22Rv1 (cell line): ENCODE results near the gene LETM1.

Experiments used
- ZFX ChIP-seq: fragments of 450-650 bp; IDR thresholded peaks from 2 replicates; pipeline ENCODE4 v1.6.1; 2017; ENCODE audit warnings: antibody characterized with exemption, borderline replicate concordance
- TF ChIP-seq, protein P1 (sequence below): fragments of 450-650 bp; IDR thresholded peaks from 2 replicates; pipeline ENCODE4 v1.5.1; 2017; ENCODE audit warnings: mild to moderate bottlenecking

- TF ChIP-seq, protein P1, sequence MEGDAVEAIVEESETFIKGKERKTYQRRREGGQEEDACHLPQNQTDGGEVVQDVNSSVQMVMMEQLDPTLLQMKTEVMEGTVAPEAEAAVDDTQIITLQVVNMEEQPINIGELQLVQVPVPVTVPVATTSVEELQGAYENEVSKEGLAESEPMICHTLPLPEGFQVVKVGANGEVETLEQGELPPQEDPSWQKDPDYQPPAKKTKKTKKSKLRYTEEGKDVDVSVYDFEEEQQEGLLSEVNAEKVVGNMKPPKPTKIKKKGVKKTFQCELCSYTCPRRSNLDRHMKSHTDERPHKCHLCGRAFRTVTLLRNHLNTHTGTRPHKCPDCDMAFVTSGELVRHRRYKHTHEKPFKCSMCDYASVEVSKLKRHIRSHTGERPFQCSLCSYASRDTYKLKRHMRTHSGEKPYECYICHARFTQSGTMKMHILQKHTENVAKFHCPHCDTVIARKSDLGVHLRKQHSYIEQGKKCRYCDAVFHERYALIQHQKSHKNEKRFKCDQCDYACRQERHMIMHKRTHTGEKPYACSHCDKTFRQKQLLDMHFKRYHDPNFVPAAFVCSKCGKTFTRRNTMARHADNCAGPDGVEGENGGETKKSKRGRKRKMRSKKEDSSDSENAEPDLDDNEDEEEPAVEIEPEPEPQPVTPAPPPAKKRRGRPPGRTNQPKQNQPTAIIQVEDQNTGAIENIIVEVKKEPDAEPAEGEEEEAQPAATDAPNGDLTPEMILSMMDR, result no peak
- no peak for TF ChIP-seq ZFX
These were observed 27.6 kb upstream of the LETM1 start for GRCh38 chr4:1883583-1883982.
